ENCODE data around the gene COIL. TPM values are rescaled to one million over a fixed set of nuclear protein-coding genes. Genes with fewer than 3 reads are reported as not detected.
A peak's percentile ranks its signal among the peaks of the same experiment; 100 is the strongest.

COIL gene
- total RNA-seq, 2 experiments from 2014 or later: 19.4 to 20.3 TPM

- Mint-ChIP-seq H3K27me3 (no peaks in the 10 kb centered on the region), H3K9me3 (peaks cover 4% of the 10 kb centered on the region), H3K36me3 (ENCODE audit: low read depth) (peaks cover 24% of the 10 kb centered on the region), H3K27ac (peak within 1 kb of the TSS; percentile 85), H3K4me3 (peak within 1 kb of the TSS; percentile 90), H3K4me1 (ENCODE audit: low read depth) (peaks cover 38% of the 10 kb centered on the region)
- no peak for TF ChIP-seq CTCF (IDR thresholded peaks at IDR 0.05)
- Histone ChIP-seq H3K4me3 (ENCODE audit: low read length) (peak within 1 kb of the TSS; percentile 89), H3K27ac (ENCODE audit: low read depth in 1 of 2, low read length in 2 of 2) (peak within 1 kb of the TSS; percentile 63 to 70), H3K4me1 (ENCODE audit: insufficient read depth, low read length) (peaks cover 53% of the 10 kb centered on the region), H3K27me3 (ENCODE audit: control insufficient read depth in 1 of 2, insufficient read depth in 2 of 2, low read length in 2 of 2) (no peaks in the 10 kb centered on the region), H3K36me3 (ENCODE audit: insufficient read depth, low read length) (peaks cover 7% of the 10 kb centered on the region), H3K9me3 (ENCODE audit: control insufficient read depth in 1 of 2, insufficient read depth in 1 of 2, low read length in 2 of 2) (no peaks in the 10 kb centered on the region)
- CTCF ChIA-PET: interaction anchor here (1.0 kb wide), 1 partner anchor 79 kb away, joined by 3 read pairs; no protein-coding TSS in a partner anchor
- intact Hi-C loops (cut with DNase I, micrococcal nuclease): loop anchor here in 1 of 2 experiments (1.0 to 5.0 kb wide), 3 partner anchors 48 to 81 kb away; partner anchors contain the start of genes C17orf67, COIL and SCPEP1
- peak; percentile 90 for ATAC-seq (ENCODE audit: poor library complexity)
- POLR2A ChIA-PET: interaction anchor here (0.7 to 2.7 kb wide), 22 partner anchors 9 to 1574 kb away, joined by 3 to 42 read pairs (median 5); partner anchors contain the start of genes AKAP1, C17orf67, COIL and DGKE
- peak; percentile 77 to 94 (median 88) for DNase-seq
These were observed 46.8 kb downstream of the COIL start, which contains the start of gene TRIM25 for GRCh38 chr17:56913867-56914580. TRIM25 (minus strand) TSS chr17:56914049; CDS start chr17:56913988, 61 bp downstream.

GRCh38 chr17:56913353-56913866 lies 47.4 kb downstream of the COIL start:
- Mint-ChIP-seq H3K27me3 (no peaks in the 10 kb centered on the region), H3K36me3 (ENCODE audit: low read depth) (peaks cover 30% of the 10 kb centered on the region), H3K9me3 (peaks cover 4% of the 10 kb centered on the region), H3K4me1 (ENCODE audit: low read depth) (peaks cover 44% of the 10 kb centered on the region), H3K27ac (peak overlapping the region; percentile 85), H3K4me3 (peak overlapping the region; percentile 90)
- Histone ChIP-seq H3K36me3 (ENCODE audit: insufficient read depth, low read length) (peaks cover 9% of the 10 kb centered on the region), H3K27me3 (ENCODE audit: control insufficient read depth in 1 of 2, insufficient read depth in 2 of 2, low read length in 2 of 2) (no peaks in the 10 kb centered on the region), H3K4me1 (ENCODE audit: insufficient read depth, low read length) (peaks cover 59% of the 10 kb centered on the region), H3K27ac (ENCODE audit: low read depth in 1 of 2, low read length in 2 of 2) (peak overlapping the region; percentile 61 to 70), H3K9me3 (ENCODE audit: control insufficient read depth in 1 of 2, insufficient read depth in 1 of 2, low read length in 2 of 2) (no peaks in the 10 kb centered on the region), H3K4me3 (ENCODE audit: low read length) (peak overlapping the region; percentile 89)
- ChIA-PET CTCF (interaction anchor here (1.0 kb wide), 1 partner anchor 78 kb away, joined by 3 read pairs; no protein-coding TSS in a partner anchor), POLR2A (interaction anchor here (0.7 to 2.7 kb wide), 16 partner anchors 9 to 1094 kb away, joined by 3 to 42 read pairs (median 5); partner anchors contain the start of genes AKAP1, C17orf67, COIL and DGKE)
- intact Hi-C loops (cut with DNase I, micrococcal nuclease): loop anchor here in 1 of 2 experiments (1.0 to 5.0 kb wide), 3 partner anchors 49 to 80 kb away; partner anchors contain the start of genes C17orf67, COIL and SCPEP1
- DNase-seq: no peak
- no peak for TF ChIP-seq CTCF (IDR thresholded peaks at IDR 0.05)
- peak; percentile 66 for ATAC-seq (ENCODE audit: poor library complexity)

- H3K27ac ChIP-seq (ENCODE audit: low read depth in 1 of 2, low read length in 2 of 2): no peak overlapping the region
- peak overlapping the region; percentile 85 for H3K27ac Mint-ChIP-seq
- peaks cover 49% of the 10 kb centered on the region for H3K4me1 Mint-ChIP-seq (ENCODE audit: low read depth)
- no peaks in the 10 kb centered on the region for H3K27me3 Mint-ChIP-seq
- H3K9me3 Mint-ChIP-seq: peaks cover 4% of the 10 kb centered on the region
- peaks cover 14% of the 10 kb centered on the region for H3K36me3 ChIP-seq (ENCODE audit: insufficient read depth, low read length)
- DNase-seq (peak in 1 of 14 experiments; percentile 10), ATAC-seq (ENCODE audit: poor library complexity) (no peak)
- no peaks in the 10 kb centered on the region for H3K9me3 ChIP-seq (ENCODE audit: control insufficient read depth in 1 of 2, insufficient read depth in 1 of 2, low read length in 2 of 2)
- intact Hi-C loops (cut with DNase I, micrococcal nuclease): loop anchor here in 1 of 2 experiments (1.0 to 5.0 kb wide), 3 partner anchors 49 to 80 kb away; partner anchors contain the start of genes C17orf67, COIL and SCPEP1
- no peaks in the 10 kb centered on the region for H3K27me3 ChIP-seq (ENCODE audit: control insufficient read depth in 1 of 2, insufficient read depth in 2 of 2, low read length in 2 of 2)
- peaks cover 63% of the 10 kb centered on the region for H3K4me1 ChIP-seq (ENCODE audit: insufficient read depth, low read length)
- H3K4me3 ChIP-seq (ENCODE audit: low read length): peak overlapping the region; percentile 89
- CTCF ChIA-PET: no interaction called here
- H3K4me3 Mint-ChIP-seq: peak overlapping the region; percentile 90
- TF ChIP-seq CTCF (IDR thresholded peaks at IDR 0.05): no peak
- peaks cover 34% of the 10 kb centered on the region for H3K36me3 Mint-ChIP-seq (ENCODE audit: low read depth)
- POLR2A ChIA-PET: interaction anchor here (0.6 to 2.7 kb wide), 7 partner anchors 13 to 172 kb away, joined by 3 to 42 read pairs (median 8); partner anchors contain the start of genes AKAP1, C17orf67, COIL and DGKE
These were observed 47.9 kb downstream of the COIL start for GRCh38 chr17:56913000-56913311.

Data from CD4-positive, alpha-beta T cell (primary cell).